Gastroesophageal sphincter (tissue), 3 donors: ENCODE measurements around the gene MYL6.

Experiments used
- EP300 ChIP-seq: sonication (generic); formaldehyde crosslinking; IDR thresholded peaks from one replicate; pipeline ENCODE4 v1.6.1; 2017; ENCODE audit warnings: antibody characterized with exemption, mild to moderate bottlenecking
- POLR2A ChIP-seq, 2 donors: fragments of 450-650 bp; IDR thresholded peaks; one replicate each; pipeline ENCODE4 v1.6.1; 2017; ENCODE audit warnings: antibody characterized with exemption in 2 of 2, mild to moderate bottlenecking in 2 of 2, moderate library complexity in 1 of 2
- TF ChIP-seq, protein P1 (sequence below), 4 experiments: fragments of 200-600 bp in 2 of 4; fragments of 450-650 bp in 2 of 4; sonication (generic) in 1 of 4; IDR thresholded peaks; one replicate each; pipeline ENCODE4 v1.5.1; 2017 to 2019; ENCODE audit warnings: antibody characterized with exemption in 4 of 4, mild to moderate bottlenecking in 2 of 4, moderate library complexity in 2 of 4

DNA sequence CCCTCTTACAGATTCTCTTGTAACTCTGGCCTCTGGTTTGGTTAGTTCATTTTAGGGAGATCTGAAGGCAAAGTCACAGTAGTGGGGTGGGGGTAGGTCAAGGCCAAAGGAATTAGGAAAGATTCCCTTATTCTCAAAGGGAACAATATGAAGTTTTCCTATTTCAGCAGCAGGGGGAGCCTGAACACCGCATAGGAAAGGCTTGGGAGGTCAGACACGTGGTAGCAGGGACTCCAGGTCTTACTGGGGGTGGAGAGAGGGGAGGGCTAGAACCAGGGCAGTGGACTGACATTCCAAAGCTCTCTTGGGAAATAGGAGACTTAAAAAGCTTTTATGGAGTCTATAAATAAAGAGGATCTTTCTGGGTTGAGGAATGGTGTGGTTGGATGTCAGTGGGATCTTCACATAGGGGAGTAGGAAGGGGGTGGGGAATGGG is 38.8 kb upstream of the MYL6 start:
- TF ChIP-seq, protein P1, sequence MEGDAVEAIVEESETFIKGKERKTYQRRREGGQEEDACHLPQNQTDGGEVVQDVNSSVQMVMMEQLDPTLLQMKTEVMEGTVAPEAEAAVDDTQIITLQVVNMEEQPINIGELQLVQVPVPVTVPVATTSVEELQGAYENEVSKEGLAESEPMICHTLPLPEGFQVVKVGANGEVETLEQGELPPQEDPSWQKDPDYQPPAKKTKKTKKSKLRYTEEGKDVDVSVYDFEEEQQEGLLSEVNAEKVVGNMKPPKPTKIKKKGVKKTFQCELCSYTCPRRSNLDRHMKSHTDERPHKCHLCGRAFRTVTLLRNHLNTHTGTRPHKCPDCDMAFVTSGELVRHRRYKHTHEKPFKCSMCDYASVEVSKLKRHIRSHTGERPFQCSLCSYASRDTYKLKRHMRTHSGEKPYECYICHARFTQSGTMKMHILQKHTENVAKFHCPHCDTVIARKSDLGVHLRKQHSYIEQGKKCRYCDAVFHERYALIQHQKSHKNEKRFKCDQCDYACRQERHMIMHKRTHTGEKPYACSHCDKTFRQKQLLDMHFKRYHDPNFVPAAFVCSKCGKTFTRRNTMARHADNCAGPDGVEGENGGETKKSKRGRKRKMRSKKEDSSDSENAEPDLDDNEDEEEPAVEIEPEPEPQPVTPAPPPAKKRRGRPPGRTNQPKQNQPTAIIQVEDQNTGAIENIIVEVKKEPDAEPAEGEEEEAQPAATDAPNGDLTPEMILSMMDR (IDR thresholded peaks at IDR 0.05), result peak; percentile 72 to 92 (median 90)
- TF ChIP-seq POLR2A (IDR thresholded peaks at IDR 0.05), result no peak
- no peak for TF ChIP-seq EP300
